GM21619 (cell line): ENCODE data around the gene PRXL2B.
A peak's percentile ranks its signal among the peaks of the same experiment; 100 is the strongest.

ENCODE experiments used
- ATAC-seq: cut with Tn5 transposase; IDR thresholded peaks from one replicate; pipeline ENCODE4 v1.9.1; 2021; ENCODE audit not compliant: unreplicated experiment

The PRXL2B gene

DNA sequence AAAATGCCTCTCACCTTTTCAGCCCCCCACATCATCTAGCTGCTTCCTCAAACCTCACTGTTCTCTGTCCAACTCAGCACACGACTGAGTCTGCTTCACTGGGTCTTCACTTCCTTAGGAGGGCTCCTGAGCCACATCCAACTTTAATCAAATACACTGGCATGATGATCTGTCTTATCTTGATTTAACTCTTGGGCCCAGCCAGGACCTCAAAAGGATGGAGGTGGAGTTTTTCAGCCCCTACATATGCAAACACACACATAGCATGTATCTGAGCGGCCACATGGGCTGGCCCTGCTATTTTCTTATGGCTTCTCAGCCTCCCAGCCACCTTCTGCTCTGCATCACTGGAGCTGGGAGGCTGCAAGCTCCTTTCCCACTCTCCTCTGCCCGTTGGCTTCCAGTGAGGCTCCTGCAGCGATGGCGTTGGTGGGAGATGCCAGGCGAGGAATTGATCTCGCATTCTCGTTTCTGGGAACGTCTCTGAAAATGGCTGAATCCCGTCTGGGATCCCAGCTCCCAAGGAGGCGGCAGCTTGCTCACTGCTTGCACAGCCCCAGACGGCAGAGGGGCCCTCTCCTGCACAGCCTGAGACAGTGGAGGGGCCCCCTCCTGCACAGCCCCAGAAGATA, 1.8 kb upstream of the PRXL2B start:
- no peak for ATAC-seq

DNA sequence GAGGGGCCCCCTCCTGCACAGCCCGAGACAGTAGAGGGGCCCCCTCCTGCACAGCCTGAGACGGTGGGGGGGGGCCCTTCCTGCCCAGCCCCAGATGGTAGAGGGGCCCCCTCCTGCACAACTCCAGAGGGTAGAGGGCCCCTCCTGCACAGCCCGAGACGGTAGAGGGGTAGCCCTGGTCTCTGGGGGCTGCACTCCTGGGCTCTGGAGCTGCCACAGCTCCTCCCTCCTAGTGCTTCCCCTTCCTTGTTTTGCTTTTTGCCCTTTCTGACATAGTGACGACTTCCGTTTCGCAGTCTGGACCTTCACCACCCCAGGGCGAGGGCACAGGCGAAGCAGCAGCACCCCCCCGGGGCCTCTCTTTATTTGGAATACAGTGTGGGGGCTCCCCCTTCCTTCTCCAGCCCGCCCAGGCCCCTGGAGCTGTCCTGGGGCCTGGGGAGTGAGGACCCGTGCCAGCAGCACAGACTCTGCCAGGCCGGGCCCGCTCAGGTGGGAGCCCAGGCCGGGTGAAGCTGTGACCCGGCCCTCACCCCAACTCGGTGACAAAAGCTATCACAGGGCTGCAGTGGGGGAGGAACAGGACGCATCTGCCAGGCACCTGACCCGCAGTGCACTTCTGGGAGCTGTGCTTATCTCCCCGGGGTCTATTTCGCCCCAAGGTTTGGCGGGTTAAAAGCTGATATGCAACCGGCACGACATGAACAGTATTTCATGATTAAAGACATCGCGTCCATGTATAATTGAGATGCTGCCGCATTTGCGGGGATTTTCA, 1.1 kb upstream of the PRXL2B start:
- ATAC-seq, result peak; percentile 37

DNA sequence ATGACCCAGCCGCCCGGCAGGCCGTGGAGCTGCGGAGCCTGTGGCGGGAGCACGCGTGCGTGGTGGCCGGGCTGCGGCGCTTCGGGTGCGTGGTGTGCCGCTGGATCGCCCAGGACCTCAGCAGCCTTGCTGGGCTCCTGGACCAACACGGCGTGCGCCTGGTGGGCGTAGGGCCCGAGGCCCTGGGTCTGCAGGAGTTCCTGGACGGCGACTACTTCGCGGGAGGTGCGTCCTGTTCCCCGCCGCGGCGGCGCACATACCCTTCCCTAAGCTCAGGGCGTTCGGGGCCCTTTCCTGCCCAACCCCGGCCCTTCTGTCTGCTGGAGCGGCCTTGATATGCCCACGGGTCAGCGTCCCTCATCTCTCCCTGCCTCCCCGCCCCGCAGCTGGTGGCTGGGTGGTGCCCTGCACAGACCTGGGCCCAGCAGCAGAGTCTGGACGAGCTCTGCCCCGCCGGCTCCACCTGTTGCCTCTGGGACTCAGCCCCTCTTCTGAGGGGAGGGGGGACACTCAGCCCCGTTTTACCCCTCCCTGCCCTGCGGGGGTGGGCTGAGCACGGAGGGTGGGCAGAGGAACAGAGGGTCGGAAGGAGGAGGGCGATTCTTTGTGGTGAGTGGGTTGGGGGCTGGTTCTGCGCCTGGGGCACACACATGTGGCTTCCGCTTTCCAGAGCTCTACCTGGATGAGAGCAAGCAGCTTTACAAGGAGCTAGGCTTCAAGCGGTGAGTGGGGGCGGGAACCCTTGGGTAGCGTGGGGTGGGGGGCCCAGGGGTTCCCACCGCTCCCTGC, 688 bp downstream of the PRXL2B start:
- ATAC-seq, result peak; percentile 3

DNA sequence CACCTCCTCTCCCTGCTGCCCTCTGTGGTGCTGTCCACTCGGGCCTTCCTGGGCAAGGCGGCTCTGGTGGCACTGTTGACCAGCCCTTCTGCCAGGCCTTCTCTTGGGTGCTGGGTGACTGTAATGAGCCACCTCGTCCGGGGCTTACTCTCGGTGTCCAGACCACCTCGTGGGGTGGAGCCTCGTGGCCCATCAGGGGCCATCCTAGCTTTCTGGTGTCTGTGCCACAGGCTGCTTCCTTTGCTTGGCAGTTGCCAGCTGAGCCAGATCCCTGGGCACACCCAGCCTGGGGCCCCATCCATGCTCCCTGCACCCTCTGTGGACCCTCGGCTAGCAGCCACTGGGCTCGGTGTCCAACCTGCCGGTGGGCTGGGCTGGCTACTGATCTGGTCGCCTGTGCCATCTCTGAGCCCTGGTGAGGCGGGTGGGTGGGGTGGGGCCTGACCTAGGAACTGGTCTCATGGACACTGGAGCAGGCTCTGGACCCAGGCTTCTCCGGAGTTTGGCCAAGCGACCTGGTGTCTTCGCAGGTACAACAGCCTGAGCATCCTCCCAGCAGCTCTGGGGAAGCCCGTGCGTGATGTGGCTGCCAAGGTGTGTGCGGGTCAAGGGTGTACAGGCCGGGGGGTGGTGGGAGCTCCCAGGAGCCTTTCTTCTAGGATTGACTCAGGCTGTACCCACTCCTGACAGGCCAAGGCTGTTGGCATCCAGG, 1.4 kb downstream of the PRXL2B start:
- ATAC-seq, result no peak

DNA sequence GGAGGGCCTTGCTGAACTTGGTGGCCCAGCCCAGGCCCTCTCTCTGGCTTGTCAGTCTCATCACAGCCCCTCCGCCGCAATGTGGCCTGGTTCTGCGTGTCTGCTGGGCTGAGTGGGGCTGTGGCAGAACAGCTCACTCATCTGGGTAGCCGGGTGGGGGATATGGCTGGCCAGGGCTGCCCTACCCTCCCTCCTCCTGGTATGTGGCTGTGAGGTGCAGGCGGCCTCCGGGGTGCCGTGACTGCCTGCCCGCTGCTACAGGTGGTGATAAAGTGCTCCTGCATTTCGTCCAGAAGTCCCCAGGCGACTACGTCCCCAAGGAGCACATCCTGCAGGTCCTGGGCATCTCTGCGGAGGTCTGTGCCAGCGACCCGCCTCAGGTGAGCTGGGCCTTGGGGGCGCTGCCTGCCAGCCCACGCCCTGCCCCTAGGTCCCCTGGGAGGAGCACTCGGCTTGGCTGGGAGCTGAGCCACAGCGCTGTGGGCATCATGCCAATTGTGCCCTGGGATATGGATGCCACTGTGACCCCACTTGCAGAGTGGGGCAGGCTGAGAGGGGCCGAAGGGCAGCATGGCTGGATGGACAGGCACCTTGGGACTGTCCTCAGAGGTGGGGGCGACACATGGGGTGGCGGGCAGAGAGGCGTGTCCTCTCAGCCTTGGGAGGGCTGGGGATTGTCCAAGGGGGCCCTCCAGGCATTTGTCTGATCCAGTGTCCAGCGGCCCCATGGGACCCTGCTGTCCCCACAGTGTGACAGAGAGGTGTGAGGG, 2.3 kb downstream of the PRXL2B start:
- ATAC-seq, result no peak

DNA sequence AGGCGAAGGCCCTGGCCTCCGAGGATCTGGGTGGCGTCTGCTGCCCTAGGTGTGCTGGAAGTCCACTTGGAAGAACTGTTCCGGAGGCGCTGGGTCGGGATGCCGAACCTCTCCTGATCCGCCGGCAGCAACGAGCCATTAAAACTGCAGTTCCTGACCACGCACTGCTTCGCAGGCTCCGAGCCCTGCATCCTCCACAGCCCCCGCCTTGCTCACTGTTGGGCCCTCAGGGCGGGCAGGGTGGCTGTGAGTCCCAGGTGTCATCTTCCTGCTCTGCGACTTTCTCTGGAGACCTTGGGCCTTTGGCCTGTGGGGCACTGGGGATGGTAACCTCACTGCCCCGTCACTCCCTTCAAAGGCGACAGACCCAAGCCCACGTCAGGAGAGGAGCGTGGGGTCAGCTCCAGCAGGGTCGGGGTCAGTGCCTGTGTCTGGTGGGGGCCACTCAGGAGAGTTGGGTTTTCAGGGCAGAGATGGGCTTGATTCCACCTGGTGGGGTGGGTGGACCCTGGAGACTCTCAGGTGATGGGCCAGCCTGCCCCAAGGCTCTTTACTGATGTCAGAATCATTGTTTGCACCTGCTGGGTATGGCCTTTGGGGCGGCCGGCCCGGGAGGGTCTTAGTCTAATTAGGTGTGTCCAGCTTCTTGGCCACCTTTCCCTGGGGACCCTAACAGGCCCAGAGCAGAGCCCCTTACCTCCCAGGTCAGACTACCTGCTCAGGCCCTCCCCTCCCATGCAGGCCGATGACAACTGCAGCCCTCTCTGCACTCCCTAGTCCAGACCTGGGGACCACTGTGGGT, 3.1 kb downstream of the PRXL2B start:
- no peak for ATAC-seq

DNA sequence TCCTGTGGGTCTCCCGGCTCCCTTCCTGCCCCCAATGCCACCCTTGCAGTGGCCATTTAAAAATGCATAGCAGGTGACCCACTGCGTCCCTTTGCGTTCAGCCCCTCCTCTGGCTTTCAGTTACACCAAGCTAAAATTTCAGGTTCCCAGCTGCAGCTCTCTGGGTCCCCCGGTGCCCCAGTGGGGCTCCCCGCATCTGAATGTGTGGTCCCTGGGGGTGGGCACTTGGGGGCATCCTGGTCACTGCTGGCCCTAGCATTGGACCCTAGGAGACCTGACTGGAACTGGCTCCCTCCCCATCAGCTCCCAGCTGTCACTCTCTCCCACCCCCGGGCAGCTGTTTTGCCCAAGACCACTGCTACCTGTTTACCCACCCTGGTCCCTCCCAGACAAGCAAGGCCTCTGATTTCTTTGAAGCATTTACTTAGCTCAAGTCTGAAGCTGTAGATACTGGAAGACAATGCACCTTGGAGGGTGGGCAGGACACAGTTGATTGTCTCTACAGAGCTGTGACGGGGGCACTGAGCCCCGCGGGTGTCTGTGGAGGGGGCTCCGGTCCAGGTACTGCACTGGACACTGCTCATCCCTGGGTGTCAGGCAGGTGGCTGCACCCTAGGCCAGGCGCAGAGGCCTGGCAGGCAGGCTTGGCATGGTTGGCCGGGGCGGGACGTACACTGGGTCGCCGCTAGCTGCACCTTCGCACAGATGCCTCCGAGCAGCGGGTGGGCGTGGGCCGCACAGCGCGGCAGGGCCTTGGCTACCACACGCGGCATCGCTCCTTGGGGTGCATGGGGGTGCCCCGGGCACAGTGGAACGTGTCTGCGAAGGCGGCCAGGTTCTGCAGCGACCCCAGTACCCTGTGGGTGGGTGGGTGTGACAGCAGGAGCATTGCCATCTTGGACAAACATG, 3.9 kb downstream of the PRXL2B start:
- ATAC-seq, result no peak

DNA sequence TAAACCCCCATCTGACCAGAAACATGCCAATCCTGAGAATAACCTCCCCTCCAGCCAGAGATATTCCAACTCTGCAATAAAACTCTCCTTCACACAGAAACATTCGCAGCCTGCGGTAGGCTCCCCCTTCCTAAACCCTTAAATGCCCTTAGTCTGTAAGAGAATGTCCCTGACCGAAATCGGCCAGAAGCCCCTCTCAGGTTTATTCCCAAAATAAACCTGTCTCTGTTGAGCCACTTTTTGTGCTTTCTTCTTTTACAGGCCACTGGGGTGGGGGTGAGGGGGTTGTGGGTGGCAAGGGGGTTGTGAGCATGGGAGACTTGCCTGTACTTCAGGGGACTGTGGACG, 4.6 kb downstream of the PRXL2B start:
- no peak for ATAC-seq

DNA sequence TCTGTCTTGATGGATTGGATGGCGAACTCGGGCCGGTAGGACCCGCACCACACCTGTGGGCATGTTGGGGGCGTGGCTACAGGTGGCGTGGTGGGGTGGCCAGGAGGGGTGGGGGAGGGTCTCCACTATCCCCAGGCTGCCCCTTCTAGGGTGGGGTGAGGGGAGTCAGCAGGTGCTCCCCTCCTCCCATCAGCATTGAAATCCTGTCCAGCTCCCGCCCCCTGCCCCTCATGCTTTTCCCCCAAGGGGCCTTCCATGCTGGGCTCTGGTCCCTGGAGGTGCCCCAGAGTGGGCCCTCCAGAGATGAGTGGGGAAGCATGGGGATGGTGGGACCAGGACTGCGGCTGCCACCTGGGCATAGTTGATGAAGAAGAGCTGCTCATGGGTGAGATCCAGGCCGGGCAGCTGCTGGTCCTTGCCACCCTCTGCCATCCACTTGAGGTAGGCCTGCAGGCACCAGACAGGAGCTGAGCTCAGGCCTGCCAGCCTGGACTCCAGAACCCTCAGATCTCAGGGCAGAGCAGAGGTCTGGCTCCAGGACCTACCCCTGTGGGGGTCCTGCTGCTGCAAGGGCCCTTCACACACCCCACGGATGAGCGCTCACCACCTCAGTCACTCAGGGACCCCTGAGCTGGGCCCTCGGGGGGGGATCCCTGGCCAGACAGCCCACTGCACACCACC, 5.1 kb downstream of the PRXL2B start:
- no peak for ATAC-seq

DNA sequence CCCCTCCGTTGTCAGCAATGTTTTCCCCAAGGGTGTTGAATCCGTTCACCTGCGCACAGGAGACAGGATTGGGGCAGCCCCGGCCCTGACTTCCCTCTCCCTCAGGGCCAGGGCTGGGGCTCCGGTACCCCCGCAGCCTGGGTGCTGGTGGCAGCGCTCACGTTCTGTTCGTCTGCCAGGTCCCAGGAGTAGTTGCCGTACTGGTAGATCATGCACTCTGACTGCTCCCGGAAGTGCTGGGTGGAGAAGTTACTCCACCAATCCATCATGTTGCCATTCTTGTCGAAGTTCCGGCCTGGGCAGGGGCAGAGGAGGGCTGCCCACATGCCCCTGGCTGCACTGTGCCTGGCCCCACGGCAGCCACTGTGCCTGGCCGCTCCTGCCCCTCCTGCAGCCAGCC, 6.1 kb downstream of the PRXL2B start:
- ATAC-seq, result no peak

DNA sequence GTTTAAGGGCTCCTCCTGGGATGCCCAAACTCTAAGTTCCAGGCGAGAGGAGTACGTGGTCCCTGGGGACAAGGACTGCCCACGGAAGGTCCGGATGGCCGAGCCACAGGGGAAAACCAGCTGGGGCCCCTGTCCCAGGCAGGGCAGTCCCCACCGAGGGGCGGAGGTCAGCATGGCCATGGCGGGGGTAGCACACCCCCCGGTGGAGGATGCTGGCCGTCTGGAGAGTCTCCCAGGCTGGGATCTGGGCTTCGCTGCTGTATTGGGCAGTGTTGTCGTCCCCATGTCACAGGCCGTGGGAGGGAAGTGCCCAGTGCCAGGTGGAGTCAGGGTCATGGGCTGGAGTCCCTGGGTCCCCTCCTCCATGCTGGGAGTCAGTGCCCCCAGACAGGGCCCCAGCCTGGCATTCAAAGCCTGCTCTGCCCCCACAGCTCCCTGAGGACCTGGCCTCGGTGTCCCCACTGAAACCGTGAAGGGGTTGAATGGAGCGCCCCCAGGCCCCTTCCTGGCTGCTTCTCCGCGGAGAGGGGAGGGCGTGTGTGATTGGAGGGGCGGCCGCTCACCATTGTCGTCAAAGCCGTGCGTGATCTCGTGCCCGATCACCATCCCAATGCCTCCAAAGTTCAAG, 6.8 kb downstream of the PRXL2B start:
- ATAC-seq, result no peak

DNA sequence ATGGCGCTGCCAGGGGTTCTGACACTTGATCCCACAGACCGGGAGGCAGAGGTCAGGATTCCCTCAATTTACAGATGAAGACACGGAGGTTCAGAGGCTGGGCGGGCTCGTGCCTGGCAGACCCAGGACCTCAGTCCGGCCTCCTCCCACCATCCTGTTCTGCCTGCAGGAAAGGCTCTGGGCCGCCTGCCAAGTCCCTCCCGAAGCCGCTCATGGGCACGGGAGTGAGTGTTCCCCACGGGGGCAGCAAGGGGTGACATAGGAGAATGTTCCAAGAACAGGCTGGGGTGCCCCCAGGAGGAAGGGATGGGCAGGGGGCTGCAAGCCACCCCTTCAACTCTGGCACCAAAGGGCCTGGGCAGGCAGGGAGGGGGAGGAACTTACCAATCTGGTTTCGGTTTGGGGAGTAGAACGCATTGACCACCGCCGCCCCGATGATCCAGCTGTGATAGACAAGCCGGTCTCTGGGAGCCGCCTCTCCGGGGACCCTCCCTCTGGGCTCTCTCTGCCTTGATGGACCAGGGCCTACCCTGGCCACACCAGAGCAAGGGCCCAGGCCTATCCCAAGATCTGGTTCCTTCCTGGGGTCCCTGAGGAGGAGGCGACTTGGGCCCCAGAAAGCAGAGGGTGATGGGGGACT, 7.5 kb downstream of the PRXL2B start:
- no peak for ATAC-seq

DNA sequence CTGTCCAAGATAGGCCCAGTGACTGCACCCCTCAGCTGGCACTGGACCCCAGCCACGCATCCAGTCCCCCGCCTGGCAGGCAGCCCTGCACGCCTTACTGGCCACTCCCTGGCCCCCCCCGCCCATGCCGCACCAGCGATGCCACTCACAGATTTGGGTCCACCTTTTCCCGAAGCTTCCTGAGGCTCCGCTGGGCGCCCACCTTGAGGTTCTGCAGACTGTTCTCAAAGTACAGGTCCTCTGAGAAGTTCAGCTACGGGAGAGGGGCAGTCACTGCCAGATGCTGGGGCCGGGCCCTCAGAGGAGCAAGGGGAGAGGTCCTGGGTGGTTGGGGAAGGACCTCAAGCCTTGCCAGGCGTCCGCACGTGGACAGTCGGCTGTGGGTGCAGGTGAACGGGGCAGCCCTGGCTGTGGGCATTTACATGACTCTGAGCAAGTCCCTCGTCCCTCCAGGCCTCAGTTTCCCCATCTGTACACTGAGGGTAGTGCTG, 8.1 kb downstream of the PRXL2B start:
- no peak for ATAC-seq

DNA sequence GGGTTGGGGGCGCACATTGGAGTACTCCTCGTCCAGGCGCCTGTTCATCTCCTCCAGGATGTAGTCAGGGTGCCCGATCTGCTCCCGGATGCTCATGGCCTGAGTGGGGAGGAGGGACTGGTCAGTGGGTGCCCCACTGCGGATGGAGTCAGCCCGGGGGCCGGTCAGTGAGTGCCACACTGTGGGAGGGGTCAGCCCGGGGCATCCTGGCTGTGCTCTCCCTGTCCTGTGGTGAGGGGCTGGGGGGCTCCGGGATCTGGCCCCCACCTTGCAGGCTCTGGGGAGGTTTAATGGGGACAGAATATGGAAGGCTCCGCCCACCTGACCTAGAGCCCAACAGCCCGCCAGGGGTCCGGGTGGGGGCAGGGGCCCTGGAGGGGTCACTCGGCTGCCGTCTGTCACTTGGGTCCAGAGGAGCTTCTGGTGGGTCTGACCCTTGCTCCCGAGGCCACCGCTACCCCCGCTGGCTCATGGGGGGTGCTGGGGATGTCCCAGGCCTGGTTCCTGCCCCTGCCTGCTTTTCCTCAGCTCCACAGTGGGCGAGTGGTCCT, 8.8 kb downstream of the PRXL2B start:
- ATAC-seq, result no peak

DNA sequence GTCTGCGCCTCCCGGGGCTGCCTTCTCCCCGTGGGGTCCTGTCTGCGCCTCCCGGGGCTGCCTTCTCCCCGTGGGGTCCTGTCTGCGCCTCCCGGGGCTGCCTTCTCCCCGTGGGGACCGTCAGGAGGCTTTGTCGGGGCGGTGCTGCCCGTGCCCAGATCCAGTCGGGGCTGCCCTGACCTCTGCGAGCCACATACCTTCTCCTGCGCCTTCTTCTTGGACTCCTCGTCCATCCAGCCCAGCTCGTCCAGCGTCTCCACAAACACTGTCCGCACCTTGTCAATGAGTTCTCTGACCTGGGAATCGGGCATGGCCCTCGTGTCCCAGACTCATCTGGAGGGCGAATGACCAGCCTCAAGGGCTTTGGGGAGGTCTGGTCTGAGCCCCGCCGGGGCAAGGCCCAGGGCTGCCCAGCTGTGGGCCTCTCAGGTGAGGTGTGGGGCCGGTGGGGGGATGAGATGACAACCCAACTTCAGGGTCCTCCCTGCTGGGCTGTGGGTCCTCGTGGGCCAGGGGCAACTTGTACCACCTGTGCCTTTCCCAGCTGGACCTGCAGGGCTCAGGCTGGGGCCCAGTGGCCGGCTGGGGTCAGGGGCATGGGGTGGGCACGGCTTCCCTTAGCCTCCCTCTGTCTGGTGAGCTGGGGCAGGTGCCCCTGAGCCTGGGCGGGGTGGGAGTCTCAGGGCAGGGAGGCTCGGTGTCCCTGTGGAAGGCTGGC, 9.4 kb downstream of the PRXL2B start:
- ATAC-seq, result no peak
